NCI-H446 treated with DMSO at 0.1 percent for 48 hours (cell line): ENCODE measurements around the gene PAK3.

Experiments used
- DNase-seq: peaks from one replicate; lab custom pipeline; 2025; lab: John Stamatoyannopoulos, UW

PAK3 gene

DNA sequence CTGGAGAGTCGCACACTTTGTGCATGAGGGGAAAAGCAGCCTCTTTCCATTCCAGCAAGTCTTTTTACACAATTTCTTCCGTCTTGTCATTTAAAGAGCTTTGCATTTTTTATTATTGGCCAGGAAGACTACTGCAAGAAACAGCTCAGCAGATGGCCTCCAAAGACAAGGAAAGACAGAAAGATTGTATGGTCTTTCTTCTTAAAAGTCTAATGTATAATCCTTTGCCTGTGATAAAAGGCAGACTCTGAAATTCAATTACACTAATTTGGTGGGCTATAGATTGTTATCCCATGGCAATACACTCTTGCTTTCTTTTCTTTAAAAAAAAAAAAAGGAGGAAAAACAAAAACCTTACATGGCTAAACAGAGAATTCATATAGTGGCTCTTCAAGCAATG is 168.4 kb downstream of the PAK3 start:
- no peak for DNase-seq

- DNase-seq, result no peak
Measured at GRCh38 chrX:111265486-111265885, 169.5 kb downstream of the PAK3 start.

- DNase-seq, result no peak
Measured at GRCh38 chrX:111268506-111268905, 172.5 kb downstream of the PAK3 start.

DNA sequence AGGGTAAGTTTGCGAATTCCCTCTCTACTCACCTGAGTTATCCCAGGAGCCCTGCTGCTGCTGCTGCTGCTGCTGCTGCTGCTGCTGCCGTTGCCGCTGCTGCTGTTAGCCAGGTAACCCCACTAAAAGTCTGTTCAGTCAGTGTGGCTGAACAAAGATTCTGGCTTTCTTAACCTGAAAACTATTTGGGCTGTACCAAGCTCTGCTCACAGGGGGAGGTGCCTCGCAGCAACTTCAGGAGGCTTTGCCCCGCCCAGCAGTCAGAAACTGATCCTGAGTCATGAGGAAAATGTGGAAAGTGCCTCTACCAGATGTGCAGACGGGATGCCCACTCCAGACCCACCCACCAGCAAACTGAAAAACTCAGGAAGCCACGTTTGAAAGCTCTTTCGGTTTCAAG is 174.3 kb downstream of the PAK3 start, which contains the start of gene CAPN6:
Gene CAPN6 (minus strand): TSS at position 145 of the 400 bp plus-strand sequence. CDS start 6,547 bp downstream, outside the sequence.
- DNase-seq, result no peak
